IPS-18c (cell line): ENCODE data around the gene IDH1.
"Not testable (repeated sequence)": the region's sequence is repeated elsewhere in the genome, so short reads cannot be mapped to it uniquely, and the experiment has no call there.

Source experiments
- H3K4me3 ChIP-seq: 2 replicates; pipeline ENCODE4 v1.7.0; 2013; ENCODE audit warnings: low read depth, mild to moderate bottlenecking, low read length, moderate library complexity; ENCODE audit not compliant: insufficient read depth
- H3K9me3 ChIP-seq: one replicate; pipeline ENCODE4 v1.6.1; 2013; ENCODE audit warnings: mild to moderate bottlenecking, low read length, moderate library complexity; ENCODE audit not compliant: control insufficient read depth, insufficient read depth

IDH1 gene

DNA sequence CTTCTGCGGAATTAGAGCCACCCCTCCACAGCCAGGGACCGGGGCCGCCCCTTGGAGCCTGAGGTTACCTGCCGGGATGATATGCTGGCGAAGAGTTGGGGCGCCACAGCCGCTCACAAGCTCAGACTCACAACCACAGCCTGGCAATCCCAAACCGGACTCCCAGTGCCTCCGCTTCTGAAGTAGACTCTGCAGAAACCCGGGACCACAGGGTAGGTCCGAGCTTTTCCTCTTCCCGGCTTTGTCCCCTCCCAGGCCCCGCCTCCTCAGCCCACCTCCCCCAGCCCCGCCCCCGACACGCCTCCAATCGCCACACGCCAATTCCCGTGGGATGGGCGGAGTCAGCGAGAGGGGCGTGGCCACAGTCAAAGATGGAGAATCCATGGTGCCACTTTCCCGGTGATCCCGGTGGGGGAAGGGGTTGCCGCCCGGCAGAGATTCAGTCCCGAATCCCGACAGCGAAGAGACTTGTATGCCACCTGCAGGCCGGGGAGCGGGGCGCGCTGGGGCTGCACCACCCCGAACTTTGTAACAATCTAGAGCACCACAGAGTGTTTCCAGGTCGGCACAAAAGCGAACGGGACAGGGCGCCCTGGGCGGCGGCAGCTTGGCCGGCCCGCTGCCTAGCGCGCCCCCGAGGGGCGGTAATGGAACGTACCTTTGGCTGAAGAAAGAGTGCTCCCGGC is at the start of gene IDH1:
IDH1 (minus strand) TSS at position 201 of the 686 bp plus-strand sequence. CDS start 3,520 bp downstream, outside the sequence.
- Histone ChIP-seq H3K4me3 (peak within 1 kb of the TSS; percentile 99), H3K9me3 (peaks cover 4% of the 10 kb centered on the region)

DNA sequence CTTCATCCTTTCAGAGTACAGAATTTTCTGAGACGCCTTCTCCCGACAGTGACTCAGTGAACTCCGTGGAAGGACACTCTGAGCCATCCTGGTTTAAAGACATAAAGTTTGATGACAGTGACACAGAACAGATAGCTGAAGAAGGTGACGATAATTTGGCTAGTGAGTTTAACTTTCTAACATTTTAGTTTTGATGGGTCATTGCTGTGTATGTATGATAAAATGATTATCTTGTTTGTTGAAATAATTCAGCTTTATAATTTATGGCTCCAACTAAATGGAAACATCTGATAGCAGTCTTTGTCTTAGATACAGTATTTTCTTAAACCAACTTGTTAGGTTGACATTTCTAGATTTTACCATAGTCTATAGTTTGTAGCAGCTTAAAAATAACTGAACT is 49.3 kb upstream of the IDH1 start:
- no peak overlapping the region for H3K4me3 ChIP-seq
- H3K9me3 ChIP-seq: no peaks in the 10 kb centered on the region

DNA sequence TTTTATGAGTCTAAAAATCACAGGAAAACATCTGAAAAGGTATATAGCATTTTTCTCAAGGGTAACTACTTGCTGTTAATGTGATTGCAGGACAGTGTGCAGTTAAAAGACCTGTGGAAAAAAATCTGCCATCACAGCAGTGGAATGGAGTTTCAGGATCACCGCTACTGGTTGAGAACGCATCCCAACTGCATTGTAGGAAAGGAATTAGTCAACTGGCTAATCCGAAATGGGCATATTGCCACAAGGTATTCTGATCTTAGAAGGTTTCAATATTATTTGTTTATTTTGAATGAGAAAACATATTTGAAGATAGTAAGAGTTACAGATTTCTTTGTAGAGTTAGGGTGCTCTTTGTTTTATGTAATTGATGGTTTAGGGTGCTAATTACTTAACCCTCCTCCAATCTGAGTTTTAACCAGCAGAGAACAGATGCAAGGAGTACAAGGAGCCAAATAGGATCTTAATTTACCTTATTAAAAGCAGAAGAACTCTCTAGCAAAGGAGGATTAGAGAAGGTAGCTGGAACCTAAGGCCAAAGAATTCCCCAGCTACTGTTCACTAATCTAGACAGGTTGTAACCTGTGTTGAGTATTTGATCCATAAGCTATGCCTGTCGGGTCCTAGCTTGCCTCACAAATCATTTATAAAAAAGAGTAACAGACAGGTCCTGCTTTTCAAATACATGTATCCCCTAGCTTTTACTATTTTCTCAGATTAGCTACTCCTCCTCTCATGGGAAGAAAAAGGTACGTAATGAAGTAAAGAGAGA is 46.2 kb upstream of the IDH1 start:
- Histone ChIP-seq H3K4me3 (no peak overlapping the region), H3K9me3 (no peaks in the 10 kb centered on the region)

DNA sequence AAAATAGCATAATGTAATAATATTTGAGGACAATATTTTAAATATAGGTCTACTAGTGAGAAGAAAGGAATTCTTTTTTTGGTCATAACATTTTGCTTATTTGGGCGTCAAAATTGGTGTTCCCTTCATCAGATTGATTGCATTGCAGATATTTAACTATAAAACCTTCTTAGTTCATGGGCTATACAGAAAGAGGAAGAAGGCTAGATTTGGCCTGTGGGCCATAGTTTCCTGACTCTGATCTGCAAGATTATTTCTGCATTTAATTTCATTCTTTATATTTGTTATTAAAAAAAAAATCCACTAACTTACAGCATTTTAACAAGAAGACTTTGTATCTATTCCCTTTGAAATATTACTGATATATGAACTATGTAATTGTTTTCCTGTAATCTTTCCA is 43.1 kb upstream of the IDH1 start:
- Histone ChIP-seq H3K4me3 (no peak overlapping the region), H3K9me3 (no peaks in the 10 kb centered on the region)

DNA sequence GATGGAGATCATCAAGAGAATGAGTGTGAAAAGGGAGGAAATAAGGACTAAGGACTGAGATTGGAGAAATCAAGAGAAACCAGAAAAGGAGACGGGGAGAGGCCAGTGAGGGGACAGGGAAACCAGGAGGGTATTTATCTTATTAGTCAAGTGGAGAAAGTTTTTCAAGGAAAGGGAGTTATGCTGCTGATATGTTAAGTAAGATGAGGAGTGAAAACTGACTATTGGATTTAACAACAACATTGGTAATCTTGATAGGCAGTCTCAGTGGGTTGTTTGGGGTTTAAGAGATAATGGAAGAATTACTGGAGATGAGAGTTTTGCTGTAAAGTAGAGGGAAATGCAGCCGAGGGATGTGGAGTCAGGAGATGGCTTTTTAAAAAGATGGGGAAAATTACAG is 41.7 kb upstream of the IDH1 start:
- Histone ChIP-seq H3K4me3 (no peak overlapping the region), H3K9me3 (no peaks in the 10 kb centered on the region)

DNA sequence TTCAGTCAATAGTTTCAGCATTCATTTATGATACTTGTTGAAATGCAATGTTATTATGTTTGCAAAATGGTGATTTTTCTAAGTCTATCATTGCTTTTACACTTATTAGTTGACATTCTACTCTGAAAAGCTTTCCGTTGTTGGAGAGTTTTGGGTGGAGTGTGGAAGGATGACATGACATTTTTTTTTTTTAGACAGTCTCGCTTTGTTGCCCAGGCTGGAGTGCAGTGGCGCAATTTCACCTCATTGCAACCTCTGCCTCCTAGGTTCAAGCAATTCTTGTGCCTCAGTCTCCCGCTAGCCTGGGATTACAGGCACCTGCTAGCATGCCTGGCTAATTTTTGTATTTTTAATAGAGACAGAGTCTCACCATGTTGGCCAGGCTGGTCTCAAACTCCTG is 41.0 kb upstream of the IDH1 start:
- Histone ChIP-seq H3K9me3 (no peaks in the 10 kb centered on the region), H3K4me3 (no peak overlapping the region)

DNA sequence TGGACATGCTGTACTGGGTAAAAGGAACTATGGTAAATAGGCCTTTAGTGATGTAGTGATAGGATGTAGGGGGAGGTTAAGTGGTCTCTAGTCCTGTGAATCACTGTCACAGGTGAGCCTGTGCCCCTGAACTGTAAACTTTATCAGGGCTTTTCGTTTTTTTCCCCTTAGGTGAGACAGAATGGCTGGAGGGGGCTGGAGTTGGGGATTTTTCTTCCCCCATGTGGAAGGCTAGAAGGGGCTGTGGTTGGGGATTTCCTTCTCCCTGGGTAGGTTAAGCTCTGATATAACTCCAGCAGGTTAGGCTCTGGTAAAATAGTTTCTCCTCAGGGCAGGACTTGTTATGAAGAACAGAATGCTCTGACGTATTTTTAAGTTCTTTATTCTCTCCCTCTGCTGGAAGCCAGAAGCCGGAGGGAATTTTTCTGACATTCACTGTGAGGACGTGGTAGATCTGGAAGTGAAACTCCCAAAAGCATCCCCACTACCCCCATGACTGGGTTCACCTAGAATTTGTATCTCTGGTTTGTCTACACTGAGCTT is 39.7 kb upstream of the IDH1 start:
- Histone ChIP-seq H3K9me3 (no peaks in the 10 kb centered on the region), H3K4me3 (no peak overlapping the region)

DNA sequence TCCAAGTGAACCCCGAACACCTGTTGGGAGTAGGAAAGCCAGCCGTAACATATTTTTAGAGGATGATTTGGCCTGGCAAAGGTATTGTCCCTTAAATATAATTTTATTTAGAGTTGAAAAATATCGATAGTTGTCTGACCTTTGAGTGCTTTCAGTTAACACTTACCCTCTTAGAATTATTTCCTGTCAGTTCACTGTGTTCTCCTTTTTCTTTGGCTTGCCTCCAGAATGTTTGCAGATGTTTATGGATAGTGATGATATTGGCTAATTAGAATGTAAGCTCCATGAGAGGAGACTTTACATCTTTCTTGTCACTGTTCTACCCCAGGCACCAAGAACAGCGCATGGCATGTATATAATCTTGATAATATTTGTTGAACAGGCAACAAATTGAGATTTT is 31.0 kb upstream of the IDH1 start:
- Histone ChIP-seq H3K9me3 (no peaks in the 10 kb centered on the region), H3K4me3 (no peak overlapping the region)

DNA sequence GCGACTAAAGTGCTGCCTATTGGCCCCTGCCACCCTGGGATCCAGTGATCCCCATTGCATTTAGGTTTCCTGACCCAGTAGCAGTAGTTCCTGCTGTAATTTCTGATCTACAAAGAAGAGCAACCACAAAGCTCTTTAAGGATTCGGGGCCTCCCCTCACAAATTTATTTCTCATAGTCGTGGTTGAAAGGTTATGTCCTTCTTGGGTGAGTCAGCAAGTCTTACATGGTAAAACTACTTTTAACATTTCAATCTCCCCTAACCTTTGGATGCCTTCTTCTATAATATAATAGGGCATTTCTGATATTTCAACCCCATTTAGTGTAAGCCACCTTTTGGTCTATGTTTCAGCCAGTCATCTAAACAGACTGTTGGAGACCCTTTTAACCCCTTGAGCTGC is 26.1 kb upstream of the IDH1 start:
- Histone ChIP-seq H3K9me3 (no peaks in the 10 kb centered on the region), H3K4me3 (no peak overlapping the region)

DNA sequence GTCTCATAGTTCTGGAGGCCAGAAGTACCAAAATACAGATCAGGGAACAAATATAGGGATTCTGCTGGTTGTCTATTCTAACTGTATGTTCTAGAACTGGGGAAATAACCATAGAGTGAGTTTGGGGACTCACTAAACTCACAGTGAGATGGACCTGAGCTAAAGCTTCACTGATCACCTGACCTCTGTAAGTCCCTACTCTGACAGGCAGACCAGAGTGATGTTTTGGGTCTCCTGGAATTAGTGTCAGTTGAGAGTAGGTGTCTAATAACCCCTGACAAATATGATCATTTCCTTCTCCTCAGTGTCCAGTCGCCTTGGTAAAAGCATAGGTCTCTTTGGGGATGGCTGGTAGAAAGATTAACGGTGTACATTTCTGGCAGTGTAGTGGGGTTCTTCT is 25.4 kb upstream of the IDH1 start:
- H3K4me3 ChIP-seq: no peak overlapping the region
- no peaks in the 10 kb centered on the region for H3K9me3 ChIP-seq

DNA sequence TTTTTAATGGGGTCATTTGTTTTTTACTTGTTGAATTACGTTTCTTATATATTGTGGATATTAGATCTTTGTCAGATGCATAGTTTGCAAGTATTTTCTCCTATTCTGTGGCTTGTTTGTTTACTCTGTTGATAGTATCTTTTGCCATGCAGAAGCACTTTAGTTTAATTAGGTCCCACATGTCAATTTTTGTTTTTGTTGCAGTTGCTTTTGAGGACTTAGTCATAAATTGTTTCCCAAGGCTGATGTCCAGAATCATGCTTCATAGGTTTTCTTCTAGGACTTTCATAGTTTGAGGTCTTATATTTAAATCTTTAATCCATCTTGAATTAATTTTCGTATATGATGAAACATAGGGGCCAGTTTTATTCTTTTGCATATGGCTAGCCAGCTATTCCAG is 24.4 kb upstream of the IDH1 start:
- Histone ChIP-seq H3K4me3 (no peak overlapping the region), H3K9me3 (no peaks in the 10 kb centered on the region)

DNA sequence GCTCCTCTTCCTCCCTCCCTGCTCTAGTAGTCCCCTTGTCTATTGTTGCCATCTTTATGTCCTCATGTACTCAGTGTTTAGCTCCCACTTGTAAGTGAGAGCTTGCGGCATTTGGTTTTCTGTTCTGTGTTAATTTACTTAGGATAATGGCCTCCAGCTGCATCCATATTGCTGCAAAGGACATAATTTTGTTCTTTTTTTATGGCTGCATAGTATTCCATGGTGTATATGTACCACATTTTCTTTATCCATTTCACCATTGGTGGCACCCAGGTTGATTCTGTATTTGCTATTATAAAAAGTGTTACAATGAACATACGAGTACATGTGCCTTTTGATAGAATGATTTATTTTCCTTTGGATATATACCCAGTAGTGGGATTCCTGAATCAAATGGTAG is 23.7 kb upstream of the IDH1 start:
- Histone ChIP-seq H3K4me3 (no peak overlapping the region), H3K9me3 (no peaks in the 10 kb centered on the region)

DNA sequence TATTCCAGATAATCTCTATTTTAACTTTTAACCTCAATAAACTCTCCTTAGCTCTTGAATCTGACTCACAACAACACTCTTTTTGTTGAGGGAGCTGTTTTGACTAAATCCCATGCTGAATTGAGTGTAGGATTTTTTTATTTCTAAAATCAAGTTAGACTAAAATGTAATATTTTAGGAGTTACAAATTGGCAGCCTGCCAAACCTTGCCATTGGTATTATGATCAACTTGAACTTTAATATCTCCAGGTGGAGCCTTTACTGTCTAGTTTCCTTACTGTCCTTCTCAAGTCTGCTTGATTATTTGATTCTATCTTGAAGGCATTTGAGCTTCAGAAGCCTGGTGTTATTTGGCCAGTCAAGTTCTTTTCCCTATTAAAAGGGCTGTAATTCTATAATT is 19.9 kb upstream of the IDH1 start:
- H3K9me3 ChIP-seq: peaks cover 2% of the 10 kb centered on the region

DNA sequence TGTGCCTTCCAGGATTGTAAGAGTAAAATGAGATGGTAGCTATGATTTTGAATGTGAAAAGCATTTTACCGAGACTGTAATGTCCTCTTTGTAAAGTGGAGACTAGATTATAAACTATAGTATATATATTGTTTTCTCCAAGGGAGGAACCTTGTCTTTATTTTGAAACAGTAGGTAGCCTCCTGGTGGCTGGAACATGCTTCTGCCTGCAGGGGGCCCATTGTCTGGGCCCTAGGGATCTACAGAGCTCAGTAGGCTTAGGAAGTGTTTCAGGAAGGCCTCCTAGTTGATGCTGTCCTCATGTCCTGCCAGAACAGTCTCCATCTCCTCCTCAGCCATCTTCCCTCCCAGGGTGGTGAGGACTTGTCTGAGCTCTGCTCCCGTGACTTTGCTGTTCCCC is 14.2 kb upstream of the IDH1 start:
- Histone ChIP-seq H3K4me3 (no peak overlapping the region), H3K9me3 (peaks cover 2% of the 10 kb centered on the region)

More for the DNA sequence above, 19.9 kb upstream of the IDH1 start:
- H3K4me3 ChIP-seq: no peak overlapping the region

DNA sequence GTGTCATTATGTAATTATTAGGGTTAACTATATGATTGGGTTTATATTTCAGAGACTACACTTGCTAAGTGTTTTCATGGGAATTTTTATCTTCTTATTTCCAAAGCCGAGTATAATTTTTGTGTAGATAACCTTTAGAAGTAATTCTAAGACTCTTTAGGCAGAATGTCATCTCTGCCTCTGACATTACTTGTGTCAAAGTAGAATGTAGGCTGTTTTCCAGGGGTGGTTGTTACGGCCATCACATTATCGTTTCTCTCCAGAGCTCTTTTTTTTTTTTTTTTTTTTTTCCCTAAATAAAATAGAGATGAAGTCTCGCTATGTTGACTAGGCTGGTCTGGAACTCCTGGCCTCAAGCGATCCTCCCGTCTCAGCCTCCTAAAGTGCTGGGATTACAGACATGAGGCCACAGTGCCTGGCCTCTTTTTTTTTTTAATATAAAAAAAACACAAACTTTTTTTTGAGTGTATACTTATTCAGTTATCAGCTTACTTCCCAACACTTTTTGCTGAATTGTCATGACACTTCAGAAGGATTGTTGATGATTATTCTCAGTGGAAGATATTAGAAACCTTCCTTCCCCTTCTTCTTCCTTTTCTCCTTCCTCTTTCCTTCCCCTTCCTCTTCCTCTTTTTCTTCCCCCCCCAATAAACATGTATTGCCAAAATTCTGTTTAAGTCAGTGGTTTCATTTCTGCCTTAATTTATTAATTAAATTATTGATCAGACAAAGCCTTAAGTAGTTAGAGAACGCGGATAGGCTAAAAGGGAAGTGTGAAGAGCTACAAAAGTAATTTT is 13.5 kb upstream of the IDH1 start:
- Histone ChIP-seq H3K9me3 (peaks cover 2% of the 10 kb centered on the region), H3K4me3 (0 out of 2 replicates have a peak overlapping the region, but pooled peaks have one; percentile 90)

DNA sequence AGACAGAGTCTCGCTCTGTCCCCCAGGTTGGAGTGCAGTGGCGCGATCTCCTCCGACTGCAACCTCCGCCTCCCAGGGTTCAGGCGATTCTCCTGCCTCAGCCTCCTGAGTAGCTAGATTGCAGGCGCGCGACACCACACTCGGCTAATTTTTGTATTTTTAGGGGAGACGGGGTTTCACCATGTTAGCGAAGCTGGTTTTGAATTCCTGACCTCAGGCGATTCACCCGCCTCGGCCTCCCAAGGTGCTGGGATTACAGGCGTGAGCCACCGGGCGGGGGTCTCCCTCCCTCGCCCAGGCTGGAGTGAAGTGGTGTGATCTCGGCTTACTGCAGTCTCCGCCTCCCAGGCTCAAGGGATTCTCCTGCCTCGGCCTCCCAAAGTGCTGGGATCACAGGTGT is 12.7 kb upstream of the IDH1 start:
- H3K9me3 ChIP-seq: not testable (repeated sequence)
- H3K4me3 ChIP-seq: peak overlapping the region; percentile 90; the same call in 1 of the 2 replicates

DNA sequence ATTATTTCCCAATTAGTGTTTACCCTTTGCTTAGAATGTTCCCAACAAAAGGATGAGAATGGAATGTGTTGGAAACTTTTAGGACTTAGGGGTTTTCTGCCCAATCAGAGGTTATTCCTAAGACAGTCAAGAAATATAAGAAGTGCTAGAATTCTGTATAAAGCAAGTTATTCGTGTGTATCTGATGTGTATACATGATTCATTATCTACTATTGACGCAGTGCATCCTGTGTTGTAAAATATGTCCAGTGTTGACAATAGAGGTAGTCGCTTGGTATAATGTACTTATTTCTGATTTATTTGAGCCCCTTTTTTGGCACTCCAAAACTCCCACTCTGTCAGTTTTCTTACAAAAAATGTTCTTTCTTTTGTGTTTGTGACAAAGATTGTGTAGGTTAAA is 12.1 kb upstream of the IDH1 start:
- peaks cover 2% of the 10 kb centered on the region for H3K9me3 ChIP-seq
- H3K4me3 ChIP-seq: peak overlapping the region; percentile 90

DNA sequence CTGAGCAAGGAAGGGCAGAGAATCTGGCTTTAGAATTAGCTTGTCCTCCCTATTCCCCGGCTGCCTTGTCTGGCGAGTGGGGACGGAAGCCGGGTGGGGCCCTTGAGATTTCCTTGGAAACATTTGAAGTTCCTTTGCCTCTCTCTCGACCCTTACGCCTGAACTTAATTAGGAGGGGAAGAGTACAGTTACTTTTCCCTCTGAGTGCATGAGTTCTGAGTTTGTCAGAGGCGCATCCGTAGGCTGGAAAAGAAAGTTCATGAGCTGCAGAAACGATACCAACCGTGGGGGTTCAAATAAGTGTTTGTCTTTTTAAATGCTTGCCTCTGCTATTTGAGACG is 11.7 kb upstream of the IDH1 start:
- peak overlapping the region; percentile 90 for H3K4me3 ChIP-seq
- peaks cover 2% of the 10 kb centered on the region for H3K9me3 ChIP-seq
